ENCODE measurements around the gene SP1.

DNA sequence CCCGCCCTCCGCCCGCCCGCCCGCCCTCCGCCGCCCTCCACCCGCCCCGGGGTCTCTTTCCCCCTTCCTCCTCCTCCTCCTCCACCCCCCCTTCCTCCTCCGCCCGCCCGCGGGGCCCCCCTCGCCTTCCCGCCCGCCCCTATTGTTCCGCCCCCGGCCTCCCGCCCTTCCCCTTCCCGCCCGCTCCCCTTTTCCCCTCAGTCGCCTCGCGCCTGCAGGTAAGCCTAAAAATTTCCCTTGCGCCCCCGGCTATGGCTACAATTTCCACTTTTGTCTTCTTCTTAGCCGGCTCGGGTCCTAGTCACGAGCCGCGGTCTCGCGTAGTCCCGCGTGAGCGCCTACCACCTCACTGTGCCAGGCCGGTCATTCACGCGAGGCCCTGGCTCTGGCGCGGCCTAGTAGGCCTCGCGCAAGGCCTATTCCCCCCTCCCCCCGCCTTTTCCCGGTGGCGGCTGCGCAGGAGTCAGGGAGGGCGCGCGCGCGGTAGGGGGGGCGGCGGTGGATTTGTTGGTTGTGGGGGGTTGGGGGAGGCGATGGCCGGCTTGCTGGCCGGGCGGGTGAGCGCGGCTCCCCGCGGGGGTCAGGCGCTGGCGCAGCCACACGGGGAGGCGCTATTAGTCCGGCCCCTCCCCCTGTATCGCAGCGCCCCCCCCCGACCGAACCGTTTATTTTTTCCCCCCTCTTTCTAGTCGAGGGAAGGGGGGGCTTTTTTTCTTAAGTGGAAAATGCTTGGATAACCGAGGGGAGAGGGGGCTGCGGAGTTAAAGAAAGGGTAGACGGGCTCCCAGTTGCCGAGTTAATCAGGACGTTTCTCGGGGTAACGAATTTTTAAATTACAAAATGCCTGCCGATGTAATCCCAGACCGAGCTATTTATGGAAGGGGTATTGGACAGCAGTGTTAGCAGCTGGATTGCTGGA is 72.4 kb downstream of the SP1 start:
- TF ChIP-seq EZH2phosphoT487 (IDR thresholded peaks at IDR 0.05; ENCODE audit: insufficient read depth, low read depth) (no peak), EZH2 (IDR thresholded peaks at IDR 0.05; ENCODE audit: insufficient read depth, poor library complexity, severe bottlenecking) (no peak)
